Spleen (tissue), 7 donors: ENCODE data around the gene BPIFB1.

Experiments
- POLR2A ChIP-seq, 3 donors: fragments of 450-650 bp; IDR thresholded peaks; one replicate each; pipeline ENCODE4 v1.5.1; 2017; ENCODE audit warnings: antibody characterized with exemption in 3 of 3, mild to moderate bottlenecking in 1 of 3
- POLR2AphosphoS5 ChIP-seq, 3 donors: sonication (generic); formaldehyde crosslinking; IDR thresholded peaks; one replicate each; pipeline ENCODE4 v1.5.1; 2017; ENCODE audit warnings: antibody characterized with exemption in 3 of 3
- TF ChIP-seq, protein P1 (sequence below), 11 experiments: fragments of 200-600 bp in 7 of 11; fragments of 450-650 bp in 4 of 11; sonication (generic) in 4 of 11; IDR thresholded peaks in 8 of 11; conservative IDR thresholded peaks in 3 of 11; 1 replicate in 7 of 11; 2 replicates in 4 of 11; pipeline versions ENCODE4 v1.4.0 to v1.8.0; 2016 to 2021; ENCODE audit warnings: antibody characterized with exemption in 11 of 11, inconsistent platforms in 4 of 11, mild to moderate bottlenecking in 1 of 11
- donor health status: DM: no; HTN: no; CAD: no; lungs with moderate emphysema.
- donor health status: DM: no; HTN: no; CAD: no.
- donor health status: DM: no; HTN: no; CAD: no.

DNA sequence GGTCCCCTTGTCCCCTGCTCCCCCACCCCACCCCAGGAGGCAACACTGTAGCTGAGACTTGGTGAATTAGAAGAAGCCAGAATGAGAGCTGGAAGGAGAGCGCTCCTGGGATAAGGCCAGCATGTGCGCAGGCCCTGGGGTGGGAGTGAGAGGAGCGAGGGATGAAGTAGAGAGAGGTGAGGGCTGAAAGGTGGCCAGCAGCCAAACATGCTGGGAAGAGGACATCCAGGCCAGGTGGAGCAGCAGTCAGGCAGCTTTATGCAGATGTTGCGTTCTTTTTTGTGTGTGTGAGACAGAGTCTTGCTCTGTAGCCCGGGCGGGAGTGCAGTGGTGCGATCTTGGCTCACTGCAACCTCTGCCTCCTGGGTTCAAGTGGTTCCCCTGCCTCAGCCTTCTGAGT is 2.2 kb upstream of the BPIFB1 start:
- TF ChIP-seq, protein P1, sequence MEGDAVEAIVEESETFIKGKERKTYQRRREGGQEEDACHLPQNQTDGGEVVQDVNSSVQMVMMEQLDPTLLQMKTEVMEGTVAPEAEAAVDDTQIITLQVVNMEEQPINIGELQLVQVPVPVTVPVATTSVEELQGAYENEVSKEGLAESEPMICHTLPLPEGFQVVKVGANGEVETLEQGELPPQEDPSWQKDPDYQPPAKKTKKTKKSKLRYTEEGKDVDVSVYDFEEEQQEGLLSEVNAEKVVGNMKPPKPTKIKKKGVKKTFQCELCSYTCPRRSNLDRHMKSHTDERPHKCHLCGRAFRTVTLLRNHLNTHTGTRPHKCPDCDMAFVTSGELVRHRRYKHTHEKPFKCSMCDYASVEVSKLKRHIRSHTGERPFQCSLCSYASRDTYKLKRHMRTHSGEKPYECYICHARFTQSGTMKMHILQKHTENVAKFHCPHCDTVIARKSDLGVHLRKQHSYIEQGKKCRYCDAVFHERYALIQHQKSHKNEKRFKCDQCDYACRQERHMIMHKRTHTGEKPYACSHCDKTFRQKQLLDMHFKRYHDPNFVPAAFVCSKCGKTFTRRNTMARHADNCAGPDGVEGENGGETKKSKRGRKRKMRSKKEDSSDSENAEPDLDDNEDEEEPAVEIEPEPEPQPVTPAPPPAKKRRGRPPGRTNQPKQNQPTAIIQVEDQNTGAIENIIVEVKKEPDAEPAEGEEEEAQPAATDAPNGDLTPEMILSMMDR (IDR thresholded peaks at IDR 0.05 in 8 of 11, conservative IDR thresholded peaks at IDR 0.05 in 3 of 11) = no peak
- TF ChIP-seq POLR2A (IDR thresholded peaks at IDR 0.05) (no peak), POLR2AphosphoS5 (IDR thresholded peaks at IDR 0.05) (no peak)
